OCI-LY7 (cell line): ENCODE measurements around the gene SP1.
"Not testable (repeated sequence)": the region's sequence is repeated elsewhere in the genome, so short reads cannot be mapped to it uniquely, and the experiment has no call there.

Experiments
- EZH2phosphoT487 ChIP-seq: fragments of 200-600 bp; sonication (generic); IDR thresholded peaks from 2 replicates; pipeline ENCODE4 v1.6.1; 2018; ENCODE audit warnings: low read depth, borderline replicate concordance, mild to moderate bottlenecking, mixed run types, antibody characterized with exemption, low read length, moderate library complexity, mixed read lengths
- TF ChIP-seq, protein P1 (sequence below): fragments of 200-600 bp; sonication (generic); conservative IDR thresholded peaks from 2 replicates; pipeline ENCODE4 v1.5.1; 2014; ENCODE audit warnings: mild to moderate bottlenecking, antibody characterized with exemption, low read length, moderate library complexity, mixed read lengths

DNA sequence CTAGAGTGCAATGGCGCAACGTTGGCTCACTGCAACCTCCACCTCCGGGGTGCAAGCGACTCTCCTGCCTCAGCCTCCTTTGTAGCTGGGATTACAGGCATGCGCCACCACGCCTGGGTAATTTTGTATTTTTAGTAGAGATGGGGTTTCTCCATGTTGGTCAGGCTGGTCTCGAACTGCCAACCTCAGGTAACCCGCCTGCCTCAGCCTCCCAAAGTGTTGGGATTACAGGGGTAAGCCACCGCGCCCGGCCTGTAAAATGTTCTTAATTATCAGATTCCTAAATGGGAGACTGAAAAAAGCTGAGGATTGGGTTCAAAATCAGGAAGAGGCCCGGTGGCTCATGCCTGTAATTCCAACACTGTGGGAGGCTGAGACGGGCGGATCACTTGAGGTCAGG is 5.7 kb upstream of the SP1 start:
- TF ChIP-seq, protein P1, sequence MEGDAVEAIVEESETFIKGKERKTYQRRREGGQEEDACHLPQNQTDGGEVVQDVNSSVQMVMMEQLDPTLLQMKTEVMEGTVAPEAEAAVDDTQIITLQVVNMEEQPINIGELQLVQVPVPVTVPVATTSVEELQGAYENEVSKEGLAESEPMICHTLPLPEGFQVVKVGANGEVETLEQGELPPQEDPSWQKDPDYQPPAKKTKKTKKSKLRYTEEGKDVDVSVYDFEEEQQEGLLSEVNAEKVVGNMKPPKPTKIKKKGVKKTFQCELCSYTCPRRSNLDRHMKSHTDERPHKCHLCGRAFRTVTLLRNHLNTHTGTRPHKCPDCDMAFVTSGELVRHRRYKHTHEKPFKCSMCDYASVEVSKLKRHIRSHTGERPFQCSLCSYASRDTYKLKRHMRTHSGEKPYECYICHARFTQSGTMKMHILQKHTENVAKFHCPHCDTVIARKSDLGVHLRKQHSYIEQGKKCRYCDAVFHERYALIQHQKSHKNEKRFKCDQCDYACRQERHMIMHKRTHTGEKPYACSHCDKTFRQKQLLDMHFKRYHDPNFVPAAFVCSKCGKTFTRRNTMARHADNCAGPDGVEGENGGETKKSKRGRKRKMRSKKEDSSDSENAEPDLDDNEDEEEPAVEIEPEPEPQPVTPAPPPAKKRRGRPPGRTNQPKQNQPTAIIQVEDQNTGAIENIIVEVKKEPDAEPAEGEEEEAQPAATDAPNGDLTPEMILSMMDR: not testable (repeated sequence)
- not testable (repeated sequence) for TF ChIP-seq EZH2phosphoT487
